Panc1 (cell line): ENCODE measurements around the gene MS4A15. TPM values are rescaled to one million over a fixed set of nuclear protein-coding genes. Genes with fewer than 3 reads are reported as not detected.
A peak's percentile ranks its signal among the peaks of the same experiment; 100 is the strongest.
"Not testable (repeated sequence)": the region's sequence is repeated elsewhere in the genome, so short reads cannot be mapped to it uniquely, and the experiment has no call there.

Experiments
- ATAC-seq: fragments of 200-7000 bp; cut with Tn5 transposase; 2 replicates; pipeline ENCODE4 v1.9.1; 2020; ENCODE audit warnings: mild to moderate bottlenecking, moderate library complexity
- BruUV-seq: library from RNA; stranded (reverse); fragments of 400-500 nt; replicated peaks from 2 replicates; lab custom pipeline; 2021; lab: Mats Ljungman, UMichigan
- CTCF ChIA-PET: fragments of 300-600 bp; sonication (Branson Sonifier 250); formaldehyde crosslinking; loops from one replicate; lab custom pipeline; 2022; ENCODE audit warnings: antibody characterized with exemption; lab: Charles Lee
- POLR2A ChIA-PET: fragments of 300-600 bp; sonication (Branson Sonifier 250); formaldehyde crosslinking; loops from one replicate; lab custom pipeline; 2022; ENCODE audit warnings: antibody characterized with exemption; lab: Charles Lee
- DNase-seq: peaks from one replicate; pipeline ENCODE4 v3.0.0-alpha.2; 2010; ENCODE audit warnings: low read depth, low spot score
- H3K27ac ChIP-seq: 2 replicates; pipeline ENCODE4 v1.5.1; 2011; ENCODE audit warnings: mild to moderate bottlenecking, low read length, inconsistent platforms
- H3K27me3 ChIP-seq: fragments of 200-500 bp; sonication (Bioruptor generic); 2 replicates; pipeline ENCODE4 v1.6.0; 2014; ENCODE audit warnings: low read length, inconsistent platforms; ENCODE audit not compliant: control insufficient read depth, insufficient read depth
- H3K36me3 ChIP-seq: fragments of 200-500 bp; sonication (Bioruptor generic); 2 replicates; pipeline ENCODE4 v1.5.1; 2014; ENCODE audit warnings: inconsistent platforms, mild to moderate bottlenecking, low read length, moderate library complexity; ENCODE audit not compliant: control insufficient read depth, insufficient read depth
- H3K4me1 ChIP-seq: 2 replicates; pipeline ENCODE4 v1.5.1; 2011; ENCODE audit warnings: inconsistent platforms, mild to moderate bottlenecking, low read length, moderate library complexity; ENCODE audit not compliant: control insufficient read depth, insufficient read depth
- H3K4me3 ChIP-seq, 2 experiments: 2 replicates each; pipeline ENCODE4 v1.5.1; 2011 to 2012; ENCODE audit warnings: low read depth in 2 of 2, low read length in 2 of 2, mild to moderate bottlenecking in 2 of 2, inconsistent platforms in 1 of 2, moderate library complexity in 1 of 2
- H3K9me3 ChIP-seq: fragments of 200-500 bp; sonication (Bioruptor generic); 2 replicates; pipeline ENCODE4 v1.5.1; 2014; ENCODE audit warnings: low read depth, mild to moderate bottlenecking, inconsistent platforms, low read length, moderate library complexity; ENCODE audit not compliant: control insufficient read depth, insufficient read depth
- POLR2AphosphoS5 ChIP-seq: IDR thresholded peaks from 2 replicates; pipeline ENCODE4 v1.6.1; 2012; ENCODE audit warnings: mild to moderate bottlenecking, low read depth, low read length, moderate library complexity
- REST ChIP-seq, 2 experiments: IDR thresholded peaks; 2 replicates each; pipeline ENCODE4 v1.6.1; 2011 to 2012; ENCODE audit warnings: low read depth in 2 of 2, control low read depth in 1 of 2, low read length in 1 of 2, mild to moderate bottlenecking in 1 of 2, moderate library complexity in 1 of 2; ENCODE audit not compliant: insufficient read depth in 1 of 2
- SIN3A ChIP-seq: IDR thresholded peaks from 2 replicates; pipeline ENCODE4 v1.6.1; 2012; ENCODE audit warnings: low read depth, mild to moderate bottlenecking, low read length, moderate library complexity, borderline replicate concordance; ENCODE audit not compliant: insufficient read depth
- TCF7L2 ChIP-seq: IDR thresholded peaks from 2 replicates; pipeline ENCODE4 v1.6.1; 2011; ENCODE audit warnings: mild to moderate bottlenecking, low read depth, low read length, inconsistent platforms
- in situ Hi-C: cut with HindIII; loops from 2 replicates; pipeline ENCODE4 v1.10.0; 2016; ENCODE audit warnings: low sequenced_read_pairs, low pct_unique_long_range_greater_than_20kb
- intact Hi-C: fragments of 100-400 bp; cut with micrococcal nuclease; formaldehyde crosslinking; loops from one replicate; pipeline ENCODE4 v1.10.0; 2022; ENCODE audit not compliant: unreplicated experiment
- total RNA-seq: library from RNA; stranded (reverse); gene quantifications from one replicate; pipeline ENCODE4 v1.2.1, GENCODE V29; 2021; ENCODE audit not compliant: unreplicated experiment
- TF ChIP-seq, protein P1 (sequence below): fragments of 450-650 bp; IDR thresholded peaks from 2 replicates; pipeline ENCODE4 v1.5.1; 2017; ENCODE audit warnings: mild to moderate bottlenecking

The MS4A15 gene
- total RNA-seq, 1 experiment from 2014 or later, result not detected

GRCh38 chr11:60710482-60710881, 46.2 kb upstream of the MS4A15 start:
- Histone ChIP-seq H3K4me1 (no peaks in the 10 kb centered on the region), H3K27me3 (peaks cover 9% of the 10 kb centered on the region; the same call in 1 of the 2 replicates), H3K9me3 (no peaks in the 10 kb centered on the region), H3K4me3 (no peak overlapping the region), H3K36me3 (no peaks in the 10 kb centered on the region), H3K27ac (no peak overlapping the region)
- BruUV-seq, result no TSS peak
- in situ Hi-C loops, result no loop called here
- ATAC-seq (no peak), DNase-seq (no peak)
- TF ChIP-seq SIN3A (no peak), POLR2AphosphoS5 (no peak)
- TF ChIP-seq, protein P1, sequence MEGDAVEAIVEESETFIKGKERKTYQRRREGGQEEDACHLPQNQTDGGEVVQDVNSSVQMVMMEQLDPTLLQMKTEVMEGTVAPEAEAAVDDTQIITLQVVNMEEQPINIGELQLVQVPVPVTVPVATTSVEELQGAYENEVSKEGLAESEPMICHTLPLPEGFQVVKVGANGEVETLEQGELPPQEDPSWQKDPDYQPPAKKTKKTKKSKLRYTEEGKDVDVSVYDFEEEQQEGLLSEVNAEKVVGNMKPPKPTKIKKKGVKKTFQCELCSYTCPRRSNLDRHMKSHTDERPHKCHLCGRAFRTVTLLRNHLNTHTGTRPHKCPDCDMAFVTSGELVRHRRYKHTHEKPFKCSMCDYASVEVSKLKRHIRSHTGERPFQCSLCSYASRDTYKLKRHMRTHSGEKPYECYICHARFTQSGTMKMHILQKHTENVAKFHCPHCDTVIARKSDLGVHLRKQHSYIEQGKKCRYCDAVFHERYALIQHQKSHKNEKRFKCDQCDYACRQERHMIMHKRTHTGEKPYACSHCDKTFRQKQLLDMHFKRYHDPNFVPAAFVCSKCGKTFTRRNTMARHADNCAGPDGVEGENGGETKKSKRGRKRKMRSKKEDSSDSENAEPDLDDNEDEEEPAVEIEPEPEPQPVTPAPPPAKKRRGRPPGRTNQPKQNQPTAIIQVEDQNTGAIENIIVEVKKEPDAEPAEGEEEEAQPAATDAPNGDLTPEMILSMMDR, result peak; percentile 53
- POLR2A ChIA-PET, result no interaction called here
- intact Hi-C loops, result no loop called here
- CTCF ChIA-PET, result no interaction called here

GRCh38 chr11:60711276-60711675, 45.4 kb upstream of the MS4A15 start:
- Histone ChIP-seq H3K9me3 (no peaks in the 10 kb centered on the region), H3K36me3 (no peaks in the 10 kb centered on the region), H3K27me3 (peaks cover 10% of the 10 kb centered on the region), H3K4me1 (no peaks in the 10 kb centered on the region), H3K27ac (no peak overlapping the region), H3K4me3 (no peak overlapping the region)
- TF ChIP-seq POLR2AphosphoS5 (no peak), REST (IDR thresholded peaks at IDR 0.05; ENCODE audit: insufficient read depth in 1 of 2, low read depth in 2 of 2, low read length in 1 of 2) (no peak), TCF7L2 (no peak), SIN3A (no peak)
- TF ChIP-seq, protein P1, result no peak
- DNase-seq (no peak), ATAC-seq (no peak)
- POLR2A ChIA-PET, result no interaction called here
- intact Hi-C loops, result no loop called here
- CTCF ChIA-PET, result no interaction called here
- BruUV-seq, result no TSS peak
- in situ Hi-C loops, result no loop called here

GRCh38 chr11:60713423-60713822, 43.2 kb upstream of the MS4A15 start:
- ATAC-seq, H3K27ac ChIP-seq, CTCF ChIA-PET, POLR2A ChIA-PET, H3K9me3 ChIP-seq, H3K27me3 ChIP-seq, intact Hi-C loops, H3K36me3 ChIP-seq, DNase-seq, in situ Hi-C loops, H3K4me3 ChIP-seq, H3K4me1 ChIP-seq, BruUV-seq: not testable (repeated sequence)
